ENCODE results near the gene HORMAD1. TPM values are rescaled to one million over a fixed set of nuclear protein-coding genes. Genes with fewer than 3 reads are reported as not detected.

The HORMAD1 gene
- total RNA-seq, 4 donors from 2014 or later, result 6.7 to 11.3 (median 8.4) TPM; not detected in 1

DNA sequence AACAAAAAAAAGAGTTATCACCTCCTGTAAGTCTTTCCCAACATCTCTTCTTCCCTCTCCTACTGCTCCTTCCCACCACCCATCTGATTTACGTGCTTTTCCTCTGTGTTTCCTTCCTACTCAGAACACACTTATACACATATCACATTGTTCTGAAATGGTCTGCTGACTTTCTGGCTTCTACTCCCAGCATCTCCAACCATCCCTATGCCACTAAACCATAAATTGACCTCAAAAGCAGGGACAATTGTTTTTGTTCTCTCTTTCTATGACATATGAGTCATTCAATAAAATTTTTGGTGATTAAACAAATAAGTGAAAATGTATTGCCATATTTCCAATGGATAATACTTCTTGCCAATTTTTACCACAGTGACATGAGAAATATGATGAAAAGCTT is 31.9 kb downstream of the HORMAD1 start:
- Histone ChIP-seq H3K4me3 (no peak overlapping the region), H3K27me3 (no peaks in the 10 kb centered on the region), H3K9me3 (no peaks in the 10 kb centered on the region), H3K36me3 (peaks cover 25% of the 10 kb centered on the region), H3K4me1 (no peaks in the 10 kb centered on the region), H3K27ac (no peak overlapping the region)
- 80% methylated on average over 1 of the region's 1 CpG for WGBS
- TF ChIP-seq EP300 (IDR thresholded peaks at IDR 0.05) (no peak), POLR2A (IDR thresholded peaks at IDR 0.05) (no peak), POLR2AphosphoS5 (IDR thresholded peaks at IDR 0.05) (no peak)
- TF ChIP-seq, protein P1, sequence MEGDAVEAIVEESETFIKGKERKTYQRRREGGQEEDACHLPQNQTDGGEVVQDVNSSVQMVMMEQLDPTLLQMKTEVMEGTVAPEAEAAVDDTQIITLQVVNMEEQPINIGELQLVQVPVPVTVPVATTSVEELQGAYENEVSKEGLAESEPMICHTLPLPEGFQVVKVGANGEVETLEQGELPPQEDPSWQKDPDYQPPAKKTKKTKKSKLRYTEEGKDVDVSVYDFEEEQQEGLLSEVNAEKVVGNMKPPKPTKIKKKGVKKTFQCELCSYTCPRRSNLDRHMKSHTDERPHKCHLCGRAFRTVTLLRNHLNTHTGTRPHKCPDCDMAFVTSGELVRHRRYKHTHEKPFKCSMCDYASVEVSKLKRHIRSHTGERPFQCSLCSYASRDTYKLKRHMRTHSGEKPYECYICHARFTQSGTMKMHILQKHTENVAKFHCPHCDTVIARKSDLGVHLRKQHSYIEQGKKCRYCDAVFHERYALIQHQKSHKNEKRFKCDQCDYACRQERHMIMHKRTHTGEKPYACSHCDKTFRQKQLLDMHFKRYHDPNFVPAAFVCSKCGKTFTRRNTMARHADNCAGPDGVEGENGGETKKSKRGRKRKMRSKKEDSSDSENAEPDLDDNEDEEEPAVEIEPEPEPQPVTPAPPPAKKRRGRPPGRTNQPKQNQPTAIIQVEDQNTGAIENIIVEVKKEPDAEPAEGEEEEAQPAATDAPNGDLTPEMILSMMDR (IDR thresholded peaks at IDR 0.05), result no peak
- no peak for DNase-seq (ENCODE audit: low spot score in 2 of 2)

DNA sequence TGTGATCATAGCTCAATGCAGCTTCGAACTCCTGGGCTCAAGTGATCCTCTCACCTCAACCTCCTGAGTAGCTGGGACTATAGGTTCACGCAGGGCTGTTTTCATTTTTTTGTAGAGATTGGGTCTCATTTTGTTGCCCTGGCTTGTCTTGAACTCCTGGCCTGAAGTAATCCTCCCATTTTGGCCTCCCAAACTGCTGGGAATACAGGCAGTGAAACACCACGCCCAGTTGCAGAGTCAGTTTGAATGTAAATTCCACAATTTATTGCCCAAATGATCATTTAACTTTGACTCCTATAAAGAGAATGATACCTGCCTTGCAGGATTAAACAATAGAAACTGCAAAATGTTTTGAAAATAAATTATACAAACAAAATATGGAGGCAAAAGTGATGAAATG is 34.4 kb downstream of the HORMAD1 start:
- Histone ChIP-seq H3K9me3 (no peaks in the 10 kb centered on the region), H3K4me1 (no peaks in the 10 kb centered on the region), H3K27me3 (no peaks in the 10 kb centered on the region), H3K36me3 (peaks cover 18% of the 10 kb centered on the region), H3K4me3 (no peak overlapping the region), H3K27ac (no peak overlapping the region)
- 92% methylated on average over 3 of the region's 3 CpGs for WGBS
- TF ChIP-seq EP300 (IDR thresholded peaks at IDR 0.05) (no peak), POLR2AphosphoS5 (IDR thresholded peaks at IDR 0.05) (no peak), POLR2A (IDR thresholded peaks at IDR 0.05) (no peak)
- TF ChIP-seq, protein P1 (IDR thresholded peaks at IDR 0.05), result no peak
- no peak for DNase-seq (ENCODE audit: low spot score in 2 of 2)

DNA sequence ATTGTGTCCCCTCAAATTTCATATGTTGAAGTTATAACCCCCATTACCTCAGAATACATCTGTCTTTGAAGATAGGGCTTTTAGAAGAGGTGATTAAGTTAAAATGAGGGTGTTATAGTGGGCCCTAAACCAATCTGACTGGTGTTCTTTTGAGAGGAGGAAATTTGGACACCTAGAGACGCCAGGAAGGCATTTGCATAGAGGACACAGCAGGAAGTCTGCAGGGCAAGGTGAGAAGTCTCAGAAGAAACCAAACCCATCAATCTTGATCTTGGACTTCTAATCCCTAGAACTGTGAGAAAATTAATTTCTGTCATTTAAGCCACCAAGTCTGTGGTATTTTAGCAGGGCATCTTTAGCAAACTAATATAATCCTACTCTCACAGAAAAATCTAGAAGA is 36.8 kb downstream of the HORMAD1 start:
- no peak overlapping the region for H3K27ac ChIP-seq
- TF ChIP-seq POLR2AphosphoS5 (IDR thresholded peaks at IDR 0.05) (no peak), EP300 (IDR thresholded peaks at IDR 0.05) (no peak)
- TF ChIP-seq, protein P1 (IDR thresholded peaks at IDR 0.05), result no peak
- DNase-seq (ENCODE audit: low spot score in 2 of 2), result no peak
- no peaks in the 10 kb centered on the region for H3K27me3 ChIP-seq
- no peak overlapping the region for H3K4me3 ChIP-seq
- WGBS, result 68% methylated on average over 1 of the region's 1 CpG
- H3K4me1 ChIP-seq, result no peaks in the 10 kb centered on the region
- peaks cover 18% of the 10 kb centered on the region for H3K36me3 ChIP-seq
- H3K9me3 ChIP-seq, result no peaks in the 10 kb centered on the region

DNA sequence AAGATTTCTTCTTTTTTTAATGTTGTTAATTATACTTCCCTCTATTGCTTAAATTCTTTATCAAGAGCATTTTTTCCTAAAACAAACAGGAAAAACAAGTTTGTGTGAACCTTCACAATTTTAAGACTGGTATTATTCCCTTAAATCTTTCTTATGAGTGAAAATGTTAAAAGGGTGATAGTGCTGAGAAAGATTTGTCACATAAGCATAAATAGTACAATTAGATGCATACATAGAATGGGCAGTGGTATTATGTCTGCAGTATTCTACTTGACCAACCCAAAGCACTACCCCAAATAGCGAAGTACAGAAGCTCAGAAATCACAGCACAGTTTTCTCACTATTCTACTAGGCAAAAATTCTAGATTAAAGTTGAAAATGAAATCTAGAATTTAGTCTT is 41.7 kb downstream of the HORMAD1 start:
- TF ChIP-seq POLR2A (IDR thresholded peaks at IDR 0.05), result no peak
- TF ChIP-seq, protein P1 (IDR thresholded peaks at IDR 0.05), result no peak
- no peak for TF ChIP-seq EP300 (IDR thresholded peaks at IDR 0.05)
- TF ChIP-seq POLR2AphosphoS5 (IDR thresholded peaks at IDR 0.05), result no peak
- Histone ChIP-seq H3K4me3 (no peak overlapping the region), H3K4me1 (no peaks in the 10 kb centered on the region), H3K36me3 (peaks cover 24% of the 10 kb centered on the region), H3K27ac (no peak overlapping the region), H3K9me3 (no peaks in the 10 kb centered on the region), H3K27me3 (no peaks in the 10 kb centered on the region)
- WGBS, result 93% methylated on average over 1 of the region's 1 CpG
- DNase-seq (ENCODE audit: low spot score in 2 of 2), result no peak

DNA sequence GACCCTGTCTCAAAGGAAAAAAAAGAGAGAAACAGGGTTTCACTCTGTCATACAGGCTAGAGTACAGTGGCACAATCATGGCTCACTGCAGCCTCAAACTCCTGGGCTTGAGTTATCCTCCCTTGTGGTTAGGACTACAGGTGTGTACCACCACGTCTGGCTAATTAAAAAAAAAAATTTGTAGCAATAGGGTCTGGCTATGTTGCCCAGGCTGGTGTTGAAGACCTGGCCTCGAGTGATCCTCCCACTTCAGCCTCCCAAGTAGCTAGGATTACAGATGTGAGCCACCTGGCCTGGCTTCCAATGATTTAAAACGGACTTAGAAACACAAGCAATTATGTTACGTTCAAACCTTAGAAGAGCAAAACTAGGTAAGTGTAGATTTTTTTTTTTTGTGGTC is 45.8 kb downstream of the HORMAD1 start:
- no peak overlapping the region for H3K27ac ChIP-seq
- TF ChIP-seq EP300 (IDR thresholded peaks at IDR 0.05), result no peak
- TF ChIP-seq, protein P1 (IDR thresholded peaks at IDR 0.05), result no peak
- no peaks in the 10 kb centered on the region for H3K4me1 ChIP-seq
- H3K36me3 ChIP-seq, result peaks cover 24% of the 10 kb centered on the region
- no peaks in the 10 kb centered on the region for H3K27me3 ChIP-seq
- no peak for DNase-seq (ENCODE audit: low spot score in 2 of 2)
- no peaks in the 10 kb centered on the region for H3K9me3 ChIP-seq
- no peak overlapping the region for H3K4me3 ChIP-seq
- 88% methylated on average over 4 of the region's 4 CpGs for WGBS
